Measurements from ENCODE around the gene RAB43.
"Not testable (repeated sequence)": the region's sequence is repeated elsewhere in the genome, so short reads cannot be mapped to it uniquely, and the experiment has no call there.

The RAB43 gene

GRCh38 chr3:129114455-129114854, 7.1 kb downstream of the RAB43 start:
- in situ Hi-C loops (cut with MboI; ENCODE audit: low pct_unique_long_range_greater_than_20kb, low sequenced_read_pairs, unreplicated experiment) = no loop called here
- no peak for DNase-seq (ENCODE audit: low spot score)
- no peak for TF ChIP-seq CTCF (IDR thresholded peaks at IDR 0.05; ENCODE audit: extremely low read depth, insufficient read depth, missing control alignments)

GRCh38 chr3:129112308-129113052, 9.1 kb downstream of the RAB43 start:
- no peak for TF ChIP-seq CTCF (IDR thresholded peaks at IDR 0.05; ENCODE audit: extremely low read depth, insufficient read depth, missing control alignments)
- in situ Hi-C loops (cut with MboI; ENCODE audit: low pct_unique_long_range_greater_than_20kb, low sequenced_read_pairs, unreplicated experiment) = no loop called here
- DNase-seq (ENCODE audit: low spot score) = no peak

- in situ Hi-C loops (cut with MboI; ENCODE audit: low pct_unique_long_range_greater_than_20kb, low sequenced_read_pairs, unreplicated experiment); DNase-seq (ENCODE audit: low spot score): not testable (repeated sequence)
Measured at GRCh38 chr3:129111076-129111780, 10.4 kb downstream of the RAB43 start.

- no peak for TF ChIP-seq CTCF (IDR thresholded peaks at IDR 0.05; ENCODE audit: extremely low read depth, insufficient read depth, missing control alignments)
- no peak for DNase-seq (ENCODE audit: low spot score)
- in situ Hi-C loops (cut with MboI; ENCODE audit: low pct_unique_long_range_greater_than_20kb, low sequenced_read_pairs, unreplicated experiment) = no loop called here
Measured at GRCh38 chr3:129107793-129108192, 13.8 kb downstream of the RAB43 start.

GRCh38 chr3:129106866-129107565, 14.6 kb downstream of the RAB43 start:
- DNase-seq (ENCODE audit: low spot score) = no peak
- in situ Hi-C loops (cut with MboI; ENCODE audit: low pct_unique_long_range_greater_than_20kb, low sequenced_read_pairs, unreplicated experiment) = no loop called here
- TF ChIP-seq CTCF (IDR thresholded peaks at IDR 0.05; ENCODE audit: extremely low read depth, insufficient read depth, missing control alignments) = no peak

GRCh38 chr3:129106320-129106719, 15.3 kb downstream of the RAB43 start:
- no peak for TF ChIP-seq CTCF (IDR thresholded peaks at IDR 0.05; ENCODE audit: extremely low read depth, insufficient read depth, missing control alignments)
- no peak for DNase-seq (ENCODE audit: low spot score)
- in situ Hi-C loops (cut with MboI; ENCODE audit: low pct_unique_long_range_greater_than_20kb, low sequenced_read_pairs, unreplicated experiment) = no loop called here

- DNase-seq (ENCODE audit: low spot score) = no peak
- in situ Hi-C loops (cut with MboI; ENCODE audit: low pct_unique_long_range_greater_than_20kb, low sequenced_read_pairs, unreplicated experiment) = no loop called here
- TF ChIP-seq CTCF (IDR thresholded peaks at IDR 0.05; ENCODE audit: extremely low read depth, insufficient read depth, missing control alignments) = no peak
Measured at GRCh38 chr3:129105862-129106261, 15.7 kb downstream of the RAB43 start.
